Prostate gland (tissue), 2 donors: ENCODE results near the gene DMD.

Experiments used
- POLR2A ChIP-seq: fragments of 450-650 bp; IDR thresholded peaks from one replicate; pipeline ENCODE4 v1.6.1; 2016; ENCODE audit warnings: antibody characterized with exemption, mild to moderate bottlenecking
- TF ChIP-seq, protein P1 (sequence below), 4 experiments: fragments of 200-600 bp in 2 of 4; fragments of 450-650 bp in 2 of 4; sonication (generic) in 2 of 4; IDR thresholded peaks; 1 replicate in 3 of 4; 2 replicates in 1 of 4; pipeline ENCODE4 v1.5.1; 2016 to 2019; ENCODE audit warnings: antibody characterized with exemption in 4 of 4, mild to moderate bottlenecking in 2 of 4, moderate library complexity in 2 of 4

DNA sequence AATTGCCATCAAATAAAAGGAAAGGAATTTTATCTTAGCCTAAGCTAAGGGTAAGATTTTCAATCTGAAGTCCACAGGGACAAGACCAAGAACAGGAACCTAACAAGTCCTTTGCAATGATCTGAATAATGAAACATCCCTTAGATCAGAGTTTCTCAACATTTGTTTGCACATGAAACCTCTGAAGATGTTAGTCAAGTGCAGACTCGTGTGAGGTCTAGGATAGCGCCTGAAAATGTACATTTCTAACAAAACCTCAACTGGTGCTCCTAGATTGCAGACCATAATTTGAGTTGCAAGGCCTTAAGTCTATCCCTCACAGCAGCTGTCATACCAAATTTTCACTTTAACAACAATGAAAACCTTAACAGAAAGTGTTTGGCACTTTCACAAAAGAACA is 337.6 kb downstream of the DMD start:
- TF ChIP-seq, protein P1, sequence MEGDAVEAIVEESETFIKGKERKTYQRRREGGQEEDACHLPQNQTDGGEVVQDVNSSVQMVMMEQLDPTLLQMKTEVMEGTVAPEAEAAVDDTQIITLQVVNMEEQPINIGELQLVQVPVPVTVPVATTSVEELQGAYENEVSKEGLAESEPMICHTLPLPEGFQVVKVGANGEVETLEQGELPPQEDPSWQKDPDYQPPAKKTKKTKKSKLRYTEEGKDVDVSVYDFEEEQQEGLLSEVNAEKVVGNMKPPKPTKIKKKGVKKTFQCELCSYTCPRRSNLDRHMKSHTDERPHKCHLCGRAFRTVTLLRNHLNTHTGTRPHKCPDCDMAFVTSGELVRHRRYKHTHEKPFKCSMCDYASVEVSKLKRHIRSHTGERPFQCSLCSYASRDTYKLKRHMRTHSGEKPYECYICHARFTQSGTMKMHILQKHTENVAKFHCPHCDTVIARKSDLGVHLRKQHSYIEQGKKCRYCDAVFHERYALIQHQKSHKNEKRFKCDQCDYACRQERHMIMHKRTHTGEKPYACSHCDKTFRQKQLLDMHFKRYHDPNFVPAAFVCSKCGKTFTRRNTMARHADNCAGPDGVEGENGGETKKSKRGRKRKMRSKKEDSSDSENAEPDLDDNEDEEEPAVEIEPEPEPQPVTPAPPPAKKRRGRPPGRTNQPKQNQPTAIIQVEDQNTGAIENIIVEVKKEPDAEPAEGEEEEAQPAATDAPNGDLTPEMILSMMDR (IDR thresholded peaks at IDR 0.05), result no peak
- no peak for TF ChIP-seq POLR2A
